A673 (cell line): ENCODE measurements around the gene HSPG2. TPM values are rescaled to one million over a fixed set of nuclear protein-coding genes. Genes with fewer than 3 reads are reported as not detected.
"Not testable (repeated sequence)": the region's sequence is repeated elsewhere in the genome, so short reads cannot be mapped to it uniquely, and the experiment has no call there.

Experiments
- BruUV-seq: library from RNA; stranded (reverse); fragments of 400-500 nt; replicated peaks from 2 replicates; lab custom pipeline; 2021; lab: Mats Ljungman, UMichigan
- CTCF ChIA-PET: fragments of 300-600 bp; sonication (Branson Sonifier 250); formaldehyde crosslinking; loops from one replicate; lab custom pipeline; 2022; ENCODE audit warnings: antibody characterized with exemption; lab: Charles Lee
- POLR2A ChIA-PET: fragments of 300-600 bp; sonication (Branson Sonifier 250); formaldehyde crosslinking; loops from one replicate; lab custom pipeline; 2022; ENCODE audit warnings: antibody characterized with exemption; ENCODE audit not compliant: low non-redundant PET; lab: Charles Lee
- DNase-seq: peaks from one replicate; pipeline ENCODE4 v3.0.0-alpha.2; 2015; ENCODE audit warnings: low spot score
- H3K27ac ChIP-seq: fragments of 200-600 bp; sonication (generic); 2 replicates; pipeline ENCODE4 v1.5.1; 2016; ENCODE audit warnings: mixed run types, low read depth, mild to moderate bottlenecking, mixed read lengths, antibody characterized with exemption, low read length; ENCODE audit not compliant: poor library complexity, severe bottlenecking
- H3K27me3 ChIP-seq: fragments of 200-600 bp; sonication (generic); replicated peaks from 2 replicates; pipeline ENCODE4 v1.6.1; 2017; ENCODE audit warnings: mixed run types, low read depth, mild to moderate bottlenecking, mixed read lengths, antibody characterized with exemption, low read length; ENCODE audit not compliant: insufficient read depth, poor library complexity
- H3K36me3 ChIP-seq: fragments of 200-600 bp; sonication (generic); 2 replicates; pipeline ENCODE4 v1.6.1; 2016; ENCODE audit warnings: mixed run types, mild to moderate bottlenecking, mixed read lengths, antibody characterized with exemption, low read length; ENCODE audit not compliant: insufficient read depth, poor library complexity, severe bottlenecking
- H3K4me1 ChIP-seq: fragments of 200-600 bp; sonication (generic); 2 replicates; pipeline ENCODE4 v1.6.1; 2017; ENCODE audit warnings: mixed run types, mild to moderate bottlenecking, mixed read lengths, antibody characterized with exemption, low read length; ENCODE audit not compliant: insufficient read depth, poor library complexity, severe bottlenecking
- H3K4me3 ChIP-seq: fragments of 200-600 bp; sonication (generic); 2 replicates; pipeline ENCODE4 v1.5.1; 2016; ENCODE audit warnings: low read depth, mixed run types, mild to moderate bottlenecking, mixed read lengths, low read length; ENCODE audit not compliant: poor library complexity, severe bottlenecking
- H3K9me3 ChIP-seq: fragments of 200-600 bp; sonication (generic); 2 replicates; pipeline ENCODE4 v1.6.1; 2016; ENCODE audit warnings: mixed run types, low read depth, mild to moderate bottlenecking, mixed read lengths, antibody characterized with exemption, low read length; ENCODE audit not compliant: poor library complexity, severe bottlenecking
- EZH2 ChIP-seq: fragments of 200-600 bp; sonication (generic); IDR thresholded peaks from 2 replicates; pipeline ENCODE4 v1.6.1; 2017; ENCODE audit warnings: borderline replicate concordance, low read depth, mild to moderate bottlenecking, mixed read lengths, antibody characterized with exemption, low read length; ENCODE audit not compliant: poor library complexity, severe bottlenecking
- intact Hi-C: fragments of 100-400 bp; cut with micrococcal nuclease; formaldehyde crosslinking; loops from one replicate; pipeline ENCODE4 v1.10.0; 2022; ENCODE audit not compliant: unreplicated experiment
- total RNA-seq: library from RNA; stranded (reverse); gene quantifications from 2 replicates; pipeline ENCODE4 v1.2.3, GENCODE V29; 2021
- TF ChIP-seq, protein P1 (sequence below): fragments of 300-800, 200-600 bp; sonication (generic); conservative IDR thresholded peaks from 2 replicates; pipeline ENCODE4 v1.5.1; 2017; ENCODE audit warnings: low read depth, mild to moderate bottlenecking, antibody characterized with exemption, low read length, moderate library complexity, mixed read lengths

HSPG2 gene
- total RNA-seq, 1 experiment from 2014 or later = 10.4 TPM

DNA sequence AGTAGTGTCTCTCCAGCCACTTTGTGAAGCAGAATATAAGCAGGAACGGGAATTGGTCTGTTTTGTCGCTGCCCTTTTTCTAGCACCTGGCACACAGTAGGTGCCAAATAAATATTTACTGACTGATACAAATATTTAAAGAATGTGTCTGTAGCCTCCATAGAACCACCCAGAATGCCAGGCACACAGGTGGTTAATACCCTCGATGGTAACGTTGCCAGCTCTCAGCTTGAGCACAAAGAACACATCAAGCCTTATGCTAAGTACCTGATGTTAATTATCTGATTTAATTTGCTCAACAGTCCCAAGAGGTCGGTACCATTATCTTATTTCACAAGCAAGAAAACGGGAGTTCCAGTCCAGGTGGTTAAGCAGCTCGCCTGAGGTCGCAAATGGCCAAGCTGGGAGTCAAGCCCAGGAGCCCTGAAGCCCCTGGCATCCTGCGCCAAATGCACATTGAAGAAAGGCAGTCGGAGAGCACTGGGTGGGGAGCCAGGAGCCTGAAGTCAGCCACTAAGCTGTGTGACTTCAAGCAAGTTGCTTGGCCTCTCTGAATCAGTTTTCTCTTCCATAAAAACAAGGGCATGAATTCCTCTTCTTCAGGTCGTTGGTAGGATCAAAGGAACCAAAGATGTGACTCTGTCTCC, 26.4 kb downstream of the HSPG2 start:
- Histone ChIP-seq H3K27me3 (no peaks in the 10 kb centered on the region), H3K27ac (no peak overlapping the region), H3K36me3 (no peaks in the 10 kb centered on the region), H3K4me3 (no peak overlapping the region), H3K4me1 (no peaks in the 10 kb centered on the region), H3K9me3 (no peaks in the 10 kb centered on the region)
- ChIA-PET POLR2A (no interaction called here), CTCF (no interaction called here)
- intact Hi-C loops = no loop called here
- DNase-seq = no peak
- TF ChIP-seq EZH2 = no peak
- TF ChIP-seq, protein P1, sequence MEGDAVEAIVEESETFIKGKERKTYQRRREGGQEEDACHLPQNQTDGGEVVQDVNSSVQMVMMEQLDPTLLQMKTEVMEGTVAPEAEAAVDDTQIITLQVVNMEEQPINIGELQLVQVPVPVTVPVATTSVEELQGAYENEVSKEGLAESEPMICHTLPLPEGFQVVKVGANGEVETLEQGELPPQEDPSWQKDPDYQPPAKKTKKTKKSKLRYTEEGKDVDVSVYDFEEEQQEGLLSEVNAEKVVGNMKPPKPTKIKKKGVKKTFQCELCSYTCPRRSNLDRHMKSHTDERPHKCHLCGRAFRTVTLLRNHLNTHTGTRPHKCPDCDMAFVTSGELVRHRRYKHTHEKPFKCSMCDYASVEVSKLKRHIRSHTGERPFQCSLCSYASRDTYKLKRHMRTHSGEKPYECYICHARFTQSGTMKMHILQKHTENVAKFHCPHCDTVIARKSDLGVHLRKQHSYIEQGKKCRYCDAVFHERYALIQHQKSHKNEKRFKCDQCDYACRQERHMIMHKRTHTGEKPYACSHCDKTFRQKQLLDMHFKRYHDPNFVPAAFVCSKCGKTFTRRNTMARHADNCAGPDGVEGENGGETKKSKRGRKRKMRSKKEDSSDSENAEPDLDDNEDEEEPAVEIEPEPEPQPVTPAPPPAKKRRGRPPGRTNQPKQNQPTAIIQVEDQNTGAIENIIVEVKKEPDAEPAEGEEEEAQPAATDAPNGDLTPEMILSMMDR = no peak
- no TSS peak for BruUV-seq

DNA sequence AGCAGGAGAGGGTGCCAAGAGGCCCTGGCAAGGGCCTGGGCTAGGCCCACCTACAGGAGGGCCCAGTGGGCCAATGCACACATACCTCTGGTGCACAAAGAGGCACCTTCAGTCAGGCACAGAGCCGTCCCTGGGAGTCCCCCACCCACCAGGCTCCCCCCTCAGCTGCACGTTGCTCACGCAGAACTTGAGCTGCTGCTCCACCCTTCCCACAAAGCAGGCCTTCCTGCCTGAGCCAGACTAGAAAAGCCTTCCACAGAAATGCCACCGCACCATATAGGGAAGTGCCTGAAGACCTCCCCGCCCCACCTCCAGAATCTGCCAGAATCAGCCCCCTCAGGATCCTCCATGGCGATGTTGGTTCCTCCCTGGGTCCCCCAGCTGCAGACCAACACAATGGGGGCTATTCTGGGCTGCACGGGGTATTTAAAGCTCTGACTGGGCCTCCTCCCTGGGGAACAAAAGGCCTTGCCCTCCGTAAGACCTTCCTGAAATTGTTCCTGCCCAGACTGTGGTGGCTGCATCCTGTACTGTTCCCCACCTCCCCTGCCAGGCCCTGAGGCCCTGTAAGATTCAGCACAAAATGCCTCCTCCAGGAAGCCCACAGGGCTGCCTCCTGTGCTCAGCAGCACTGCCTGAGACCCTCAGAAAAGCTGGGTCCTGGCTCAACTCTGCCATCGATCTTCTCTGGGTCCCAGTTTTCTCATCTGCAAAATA, 27.2 kb downstream of the HSPG2 start:
- Histone ChIP-seq H3K27ac (no peak overlapping the region), H3K36me3 (no peaks in the 10 kb centered on the region), H3K4me1 (no peaks in the 10 kb centered on the region), H3K9me3 (no peaks in the 10 kb centered on the region), H3K4me3 (no peak overlapping the region), H3K27me3 (no peaks in the 10 kb centered on the region)
- no peak for DNase-seq
- ChIA-PET CTCF (interaction anchor here (0.5 to 0.6 kb wide), 2 partner anchors 127 to 502 kb away, joined by 3 to 4 read pairs; no protein-coding TSS in a partner anchor), POLR2A (no interaction called here)
- intact Hi-C loops = no loop called here
- BruUV-seq = no TSS peak
- TF ChIP-seq, protein P1 = no peak
- no peak for TF ChIP-seq EZH2

DNA sequence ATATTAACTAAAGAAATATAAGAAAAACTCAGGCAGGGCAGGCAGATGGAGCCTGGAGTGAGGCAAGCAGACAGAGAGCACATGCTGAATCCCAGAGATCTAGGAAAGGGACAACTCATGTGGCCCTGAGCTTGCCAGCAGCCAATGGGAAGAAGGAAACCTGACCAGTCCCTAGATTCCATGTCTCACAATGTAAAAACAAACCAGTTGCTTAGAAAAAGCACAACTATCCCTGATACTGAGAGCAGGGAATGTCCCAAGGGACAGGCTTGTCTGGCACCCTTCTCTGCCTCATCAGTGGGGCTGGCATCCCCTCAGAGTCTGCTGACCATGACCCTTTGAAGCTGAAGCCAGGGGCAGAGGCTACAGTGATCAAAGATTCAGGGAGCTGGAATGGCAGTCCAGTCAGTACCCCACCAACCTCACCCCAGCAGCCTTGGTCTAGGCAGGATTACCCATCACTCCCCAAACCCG, 27.8 kb downstream of the HSPG2 start:
- CTCF ChIA-PET = no interaction called here
- no peak for DNase-seq
- BruUV-seq = no TSS peak

DNA sequence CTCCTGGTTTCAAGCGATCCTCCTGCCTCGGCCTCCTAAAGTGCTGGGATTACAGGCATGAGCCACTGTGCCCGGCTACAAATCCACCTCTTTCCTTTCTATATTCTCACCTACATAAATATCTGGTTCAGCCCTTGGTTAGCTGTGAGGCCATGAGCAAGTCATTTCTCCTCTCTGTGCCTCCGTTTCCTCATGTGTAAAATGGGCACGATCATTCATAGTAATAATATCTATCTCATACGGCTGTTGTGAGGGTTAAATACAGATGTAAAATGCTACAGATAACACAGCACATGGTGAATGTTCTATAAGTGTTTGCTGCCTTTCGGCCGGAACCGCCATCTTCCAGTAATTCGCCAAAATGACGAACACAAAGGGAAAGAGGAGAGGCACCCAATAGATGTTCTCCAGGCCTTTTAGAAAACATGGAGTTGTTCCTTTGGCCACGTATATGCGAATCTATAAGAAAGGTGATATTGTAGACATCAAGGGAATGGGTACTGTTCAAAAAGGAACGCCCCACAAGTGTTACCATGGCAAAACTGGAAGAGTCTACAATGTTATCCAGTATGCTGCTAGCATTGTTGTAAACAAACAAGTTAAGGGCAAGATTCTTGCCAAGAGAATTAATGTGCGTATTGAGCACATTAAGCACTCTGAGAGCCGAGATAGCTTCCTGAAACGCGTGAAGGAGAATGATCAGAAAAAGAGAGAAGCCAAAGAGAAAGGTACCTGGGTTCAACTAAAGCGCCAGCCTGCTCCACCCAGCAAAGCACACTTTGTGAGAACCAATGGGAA, 29.2 kb downstream of the HSPG2 start:
- DNase-seq, H3K27ac ChIP-seq, H3K4me1 ChIP-seq, H3K9me3 ChIP-seq, H3K4me3 ChIP-seq, BruUV-seq, POLR2A ChIA-PET, intact Hi-C loops, CTCF ChIA-PET, H3K27me3 ChIP-seq, H3K36me3 ChIP-seq: not testable (repeated sequence)

More for the DNA sequence above, 27.8 kb downstream of the HSPG2 start:
- no peak for TF ChIP-seq EZH2
- TF ChIP-seq, protein P1 = no peak
- Histone ChIP-seq H3K36me3 (no peaks in the 10 kb centered on the region), H3K4me1 (no peaks in the 10 kb centered on the region), H3K27ac (no peak overlapping the region), H3K9me3 (no peaks in the 10 kb centered on the region), H3K27me3 (no peaks in the 10 kb centered on the region), H3K4me3 (no peak overlapping the region)
- intact Hi-C loops = no loop called here
- POLR2A ChIA-PET = no interaction called here
